Osteocyte (in vitro differentiated cells): Measurements from ENCODE around the gene RWDD1. TPM values are rescaled to one million over a fixed set of nuclear protein-coding genes. Genes with fewer than 3 reads are reported as not detected.

Source experiments
- DNase-seq: peaks from one replicate; pipeline ENCODE4 v3.0.0; 2021; ENCODE audit warnings: mixed read lengths; ENCODE audit not compliant: unreplicated experiment; ENCODE audit errors: extremely low spot score
- H3K27ac Mint-ChIP-seq: one replicate; pipeline ENCODE4 v1.8.0; 2021; ENCODE audit warnings: mild to moderate bottlenecking, mixed read lengths; ENCODE audit not compliant: unreplicated experiment
- H3K27me3 Mint-ChIP-seq: one replicate; pipeline ENCODE4 v1.8.0; 2021; ENCODE audit warnings: mixed read lengths; ENCODE audit not compliant: unreplicated experiment
- H3K36me3 Mint-ChIP-seq: one replicate; pipeline ENCODE4 v1.8.0; 2021; ENCODE audit warnings: mixed read lengths; ENCODE audit not compliant: unreplicated experiment
- H3K4me1 Mint-ChIP-seq: one replicate; pipeline ENCODE4 v1.8.0; 2021; ENCODE audit warnings: mixed read lengths; ENCODE audit not compliant: unreplicated experiment
- H3K4me3 Mint-ChIP-seq: one replicate; pipeline ENCODE4 v1.8.0; 2021; ENCODE audit warnings: mild to moderate bottlenecking, moderate library complexity, mixed read lengths; ENCODE audit not compliant: unreplicated experiment
- H3K9me3 Mint-ChIP-seq: one replicate; pipeline ENCODE4 v1.8.0; 2021; ENCODE audit warnings: mixed read lengths; ENCODE audit not compliant: unreplicated experiment
- total RNA-seq: library from RNA; stranded (reverse); gene quantifications from 2 replicates; pipeline ENCODE4 v1.2.1, GENCODE V29; 2021
- TF ChIP-seq, protein P1 (sequence below): fragments of 200-600 bp; sonication (generic); IDR thresholded peaks from 2 replicates; pipeline ENCODE4 v1.5.0; 2021; ENCODE audit warnings: antibody characterized with exemption, mild to moderate bottlenecking, moderate library complexity

The RWDD1 gene
- total RNA-seq, 1 donor from 2014 or later: 37.2 TPM

DNA sequence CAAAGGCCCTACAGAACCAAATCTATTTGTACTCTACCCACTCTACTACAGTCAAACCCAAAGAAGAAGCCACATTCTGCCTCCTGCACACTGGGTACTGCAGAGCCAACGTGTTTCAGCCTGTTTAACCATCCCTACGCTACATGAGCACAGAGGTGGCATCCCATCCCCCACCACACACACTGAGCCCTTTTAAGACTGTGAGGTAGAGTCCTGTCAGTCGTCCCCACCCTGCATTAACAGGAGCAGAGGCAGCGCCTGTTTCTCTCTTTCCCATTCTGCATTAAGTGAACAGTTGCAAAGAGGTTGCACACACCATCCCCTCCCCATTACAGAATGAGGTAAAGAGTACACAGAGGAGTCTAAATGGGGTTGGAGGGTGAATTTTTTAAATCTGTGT, 39.8 kb downstream of the RWDD1 start:
- H3K9me3 Mint-ChIP-seq: peaks cover 3% of the 10 kb centered on the region
- H3K27me3 Mint-ChIP-seq: peaks cover 34% of the 10 kb centered on the region
- H3K4me3 Mint-ChIP-seq: no peak overlapping the region

DNA sequence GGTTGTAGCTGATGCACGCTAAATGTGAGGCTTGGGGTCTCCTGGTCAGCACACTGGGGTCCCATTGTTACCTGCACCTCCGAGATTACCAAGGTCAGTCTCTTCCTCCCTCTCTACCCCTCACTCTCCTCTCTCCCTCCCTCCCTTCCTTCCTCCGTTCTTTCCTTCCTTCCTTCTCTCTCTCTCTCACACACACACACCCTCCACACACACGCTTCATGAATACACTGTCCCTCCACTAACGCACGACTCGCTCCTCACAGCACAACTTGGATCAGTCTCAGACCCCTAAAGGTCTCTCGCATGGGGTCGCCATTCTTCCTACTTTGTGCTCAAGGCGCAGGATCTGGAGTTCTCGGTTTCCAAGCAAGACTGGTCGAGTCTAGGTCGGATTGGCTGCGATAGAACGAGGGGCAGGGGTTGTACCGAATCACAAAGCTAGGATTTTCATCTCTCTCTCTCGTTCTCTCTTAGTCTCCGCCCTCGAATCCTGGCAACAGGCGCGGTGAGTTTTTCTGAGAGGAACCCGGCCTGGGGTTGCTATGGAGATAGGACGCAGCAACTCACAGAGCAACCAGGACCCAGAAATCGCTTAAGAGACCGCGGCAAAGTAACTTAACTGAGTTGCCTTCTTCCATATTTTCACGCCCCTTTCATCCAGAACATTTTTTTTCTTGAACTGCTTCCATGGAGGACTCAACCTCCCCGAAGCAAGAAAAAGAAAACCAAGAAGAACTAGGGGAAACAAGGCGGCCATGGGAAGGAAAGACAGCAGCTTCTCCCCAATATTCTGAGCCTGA, 44.8 kb downstream of the RWDD1 start, which contains the start of gene RSPH4A:
RSPH4A (plus strand) TSS at position 543 of the 800 bp plus-strand sequence; CDS start at position 688, 145 bp downstream.
- Mint-ChIP-seq H3K36me3 (no peaks in the 10 kb centered on the region), H3K9me3 (peaks cover 3% of the 10 kb centered on the region), H3K4me3 (peak within 1 kb of the TSS; percentile 100), H3K27ac (peak within 1 kb of the TSS; percentile 90), H3K4me1 (peaks cover 13% of the 10 kb centered on the region), H3K27me3 (peaks cover 43% of the 10 kb centered on the region)
- TF ChIP-seq, protein P1, sequence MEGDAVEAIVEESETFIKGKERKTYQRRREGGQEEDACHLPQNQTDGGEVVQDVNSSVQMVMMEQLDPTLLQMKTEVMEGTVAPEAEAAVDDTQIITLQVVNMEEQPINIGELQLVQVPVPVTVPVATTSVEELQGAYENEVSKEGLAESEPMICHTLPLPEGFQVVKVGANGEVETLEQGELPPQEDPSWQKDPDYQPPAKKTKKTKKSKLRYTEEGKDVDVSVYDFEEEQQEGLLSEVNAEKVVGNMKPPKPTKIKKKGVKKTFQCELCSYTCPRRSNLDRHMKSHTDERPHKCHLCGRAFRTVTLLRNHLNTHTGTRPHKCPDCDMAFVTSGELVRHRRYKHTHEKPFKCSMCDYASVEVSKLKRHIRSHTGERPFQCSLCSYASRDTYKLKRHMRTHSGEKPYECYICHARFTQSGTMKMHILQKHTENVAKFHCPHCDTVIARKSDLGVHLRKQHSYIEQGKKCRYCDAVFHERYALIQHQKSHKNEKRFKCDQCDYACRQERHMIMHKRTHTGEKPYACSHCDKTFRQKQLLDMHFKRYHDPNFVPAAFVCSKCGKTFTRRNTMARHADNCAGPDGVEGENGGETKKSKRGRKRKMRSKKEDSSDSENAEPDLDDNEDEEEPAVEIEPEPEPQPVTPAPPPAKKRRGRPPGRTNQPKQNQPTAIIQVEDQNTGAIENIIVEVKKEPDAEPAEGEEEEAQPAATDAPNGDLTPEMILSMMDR: peak; percentile 20
- peak; percentile 95 for DNase-seq

More for the DNA sequence above, 39.8 kb downstream of the RWDD1 start:
- Mint-ChIP-seq H3K36me3 (no peaks in the 10 kb centered on the region), H3K4me1 (peaks cover 2% of the 10 kb centered on the region), H3K27ac (no peak overlapping the region)
- no peak for DNase-seq
- TF ChIP-seq, protein P1: no peak

DNA sequence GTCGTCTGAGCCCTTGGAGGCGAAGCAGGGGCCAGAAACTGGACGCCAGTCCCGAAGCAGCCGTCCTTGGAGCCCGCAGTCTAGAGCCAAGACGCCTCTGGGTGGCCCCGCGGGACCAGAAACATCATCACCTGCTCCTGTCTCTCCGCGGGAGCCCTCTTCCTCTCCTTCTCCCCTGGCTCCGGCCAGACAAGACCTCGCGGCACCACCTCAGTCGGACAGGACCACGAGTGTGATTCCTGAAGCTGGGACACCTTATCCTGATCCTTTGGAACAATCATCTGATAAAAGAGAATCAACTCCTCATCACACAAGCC, 45.4 kb downstream of the RWDD1 start:
- TF ChIP-seq, protein P1: no peak
- peak overlapping the region; percentile 100 for H3K4me3 Mint-ChIP-seq
- H3K27me3 Mint-ChIP-seq: peaks cover 44% of the 10 kb centered on the region
- H3K27ac Mint-ChIP-seq: peak overlapping the region; percentile 56
- no peak for DNase-seq
- H3K4me1 Mint-ChIP-seq: peaks cover 13% of the 10 kb centered on the region
- H3K9me3 Mint-ChIP-seq: peaks cover 3% of the 10 kb centered on the region
- no peaks in the 10 kb centered on the region for H3K36me3 Mint-ChIP-seq

DNA sequence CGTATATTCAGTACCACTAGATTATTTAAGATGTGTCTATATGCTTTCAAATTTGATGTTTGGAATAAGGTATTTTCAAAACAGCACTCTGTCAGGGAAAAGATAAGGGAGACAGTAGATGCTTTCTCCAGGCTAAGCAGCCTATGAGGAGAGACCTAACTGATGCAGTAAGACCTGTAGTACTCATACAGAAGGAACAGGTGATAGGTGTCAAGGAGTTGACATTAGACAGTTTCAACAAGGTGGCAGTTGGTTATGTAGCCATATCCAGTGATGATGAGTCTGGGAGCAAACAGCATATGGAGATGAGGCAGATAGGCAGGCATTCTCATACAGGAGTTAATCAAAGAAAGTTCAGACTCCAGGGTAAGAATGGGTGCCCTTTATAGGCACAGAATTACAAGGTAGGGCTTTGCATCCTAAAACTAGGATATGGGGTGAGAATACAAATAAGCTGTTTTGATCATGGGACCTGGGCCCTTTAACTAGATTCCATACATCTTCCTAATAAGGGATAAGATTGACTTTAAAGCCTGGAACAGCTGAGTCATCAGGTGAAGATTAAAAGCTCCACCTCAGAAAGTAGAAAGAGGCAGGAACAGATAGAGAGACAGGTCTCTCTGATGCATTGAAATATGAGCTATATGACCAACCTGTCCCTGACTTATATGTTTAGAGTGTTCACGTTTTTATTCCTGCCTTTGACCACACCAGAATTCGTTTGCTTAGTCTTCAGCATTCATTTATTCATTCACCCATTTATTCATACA, 52.9 kb downstream of the RWDD1 start:
- Mint-ChIP-seq H3K4me3 (no peak overlapping the region), H3K27ac (no peak overlapping the region), H3K36me3 (no peaks in the 10 kb centered on the region), H3K27me3 (peaks cover 14% of the 10 kb centered on the region), H3K9me3 (no peaks in the 10 kb centered on the region), H3K4me1 (no peaks in the 10 kb centered on the region)
- TF ChIP-seq, protein P1: no peak
- no peak for DNase-seq

DNA sequence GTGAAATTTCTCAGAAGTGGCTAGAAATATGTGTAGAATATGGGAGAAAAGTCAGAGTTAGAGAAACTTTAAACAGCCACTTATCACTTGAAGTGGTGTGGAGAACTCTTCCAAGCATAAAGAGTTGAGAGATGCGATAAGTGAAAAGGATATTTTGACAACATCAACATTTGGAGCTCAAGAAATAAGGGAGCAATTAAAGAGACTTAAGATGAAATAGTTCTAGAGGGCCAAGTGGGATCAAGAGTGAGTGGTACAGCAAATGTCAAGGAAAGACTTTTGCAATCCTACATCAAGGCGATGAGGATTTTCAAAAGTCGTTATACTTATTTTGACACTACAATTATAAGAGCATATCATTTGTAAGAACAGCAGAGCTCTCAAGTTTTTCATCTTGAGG, 54.6 kb downstream of the RWDD1 start:
- H3K27ac Mint-ChIP-seq: no peak overlapping the region
- TF ChIP-seq, protein P1: no peak
- H3K27me3 Mint-ChIP-seq: peaks cover 14% of the 10 kb centered on the region
- DNase-seq: no peak
- H3K4me3 Mint-ChIP-seq: no peak overlapping the region
- no peaks in the 10 kb centered on the region for H3K36me3 Mint-ChIP-seq
- no peaks in the 10 kb centered on the region for H3K4me1 Mint-ChIP-seq
- H3K9me3 Mint-ChIP-seq: no peaks in the 10 kb centered on the region
